GM10266 (cell line): ENCODE measurements around the gene GOLGA6L2.

Source experiments
- DNase-seq: peaks from one replicate; pipeline ENCODE4 v3.0.0; 2012; ENCODE audit errors: extremely low spot score
- TF ChIP-seq, protein P1 (sequence below): IDR thresholded peaks from 2 replicates; pipeline ENCODE4 v1.5.1; 2012; ENCODE audit warnings: mild to moderate bottlenecking, low read depth; ENCODE audit not compliant: control insufficient read depth, insufficient read depth; ENCODE audit errors: missing control alignments

The GOLGA6L2 gene

DNA sequence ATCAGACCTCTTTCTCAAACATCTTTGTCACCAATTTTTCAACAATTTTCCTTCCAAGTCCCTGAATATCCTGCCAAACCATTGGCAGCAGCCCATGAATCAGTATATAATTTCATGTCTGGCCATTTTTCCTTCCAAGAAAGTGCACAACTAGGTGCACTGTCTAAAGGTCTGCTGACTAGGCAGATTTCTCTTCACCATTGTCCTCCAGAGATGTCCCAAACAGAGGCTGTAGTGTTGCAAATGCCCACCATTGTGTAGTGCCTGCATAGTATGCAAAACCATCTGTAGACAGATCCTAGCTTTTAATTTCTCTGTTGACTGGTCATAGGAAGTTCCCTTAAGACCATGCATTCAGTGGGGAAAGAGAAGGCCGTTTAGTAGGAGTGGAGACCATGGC, 25.0 kb upstream of the GOLGA6L2 start:
- TF ChIP-seq, protein P1, sequence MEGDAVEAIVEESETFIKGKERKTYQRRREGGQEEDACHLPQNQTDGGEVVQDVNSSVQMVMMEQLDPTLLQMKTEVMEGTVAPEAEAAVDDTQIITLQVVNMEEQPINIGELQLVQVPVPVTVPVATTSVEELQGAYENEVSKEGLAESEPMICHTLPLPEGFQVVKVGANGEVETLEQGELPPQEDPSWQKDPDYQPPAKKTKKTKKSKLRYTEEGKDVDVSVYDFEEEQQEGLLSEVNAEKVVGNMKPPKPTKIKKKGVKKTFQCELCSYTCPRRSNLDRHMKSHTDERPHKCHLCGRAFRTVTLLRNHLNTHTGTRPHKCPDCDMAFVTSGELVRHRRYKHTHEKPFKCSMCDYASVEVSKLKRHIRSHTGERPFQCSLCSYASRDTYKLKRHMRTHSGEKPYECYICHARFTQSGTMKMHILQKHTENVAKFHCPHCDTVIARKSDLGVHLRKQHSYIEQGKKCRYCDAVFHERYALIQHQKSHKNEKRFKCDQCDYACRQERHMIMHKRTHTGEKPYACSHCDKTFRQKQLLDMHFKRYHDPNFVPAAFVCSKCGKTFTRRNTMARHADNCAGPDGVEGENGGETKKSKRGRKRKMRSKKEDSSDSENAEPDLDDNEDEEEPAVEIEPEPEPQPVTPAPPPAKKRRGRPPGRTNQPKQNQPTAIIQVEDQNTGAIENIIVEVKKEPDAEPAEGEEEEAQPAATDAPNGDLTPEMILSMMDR: no peak
- DNase-seq: no peak

GRCh38 chr15:23467110-23467600, 20.1 kb upstream of the GOLGA6L2 start:
- peak; percentile 16 for DNase-seq
- TF ChIP-seq, protein P1: peak; percentile 22

GRCh38 chr15:23457890-23458289, 10.8 kb upstream of the GOLGA6L2 start:
- no peak for DNase-seq
- TF ChIP-seq, protein P1: no peak

- no peak for DNase-seq
- TF ChIP-seq, protein P1: no peak
Measured at GRCh38 chr15:23446215-23447106, 582 bp downstream of the GOLGA6L2 start.

DNA sequence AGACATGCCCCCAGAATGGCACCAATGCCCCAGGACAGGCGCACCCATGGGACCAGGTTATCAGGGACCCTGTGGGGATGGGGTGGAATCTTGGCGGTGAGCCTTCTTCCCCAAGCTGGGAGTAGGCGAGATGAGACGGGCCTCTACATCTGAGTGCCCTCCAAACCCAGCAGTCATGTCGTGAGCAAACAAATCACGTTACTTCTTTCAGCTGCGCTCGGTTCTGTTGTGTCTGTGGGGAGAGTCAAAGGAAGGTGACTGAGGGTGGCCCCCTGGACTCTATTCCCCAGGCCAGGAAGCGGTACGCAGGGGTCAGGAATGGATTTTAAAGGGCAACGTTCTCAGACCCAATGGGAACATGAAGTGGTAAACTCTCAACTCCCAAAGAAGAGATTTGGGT, 2.8 kb downstream of the GOLGA6L2 start:
- TF ChIP-seq, protein P1: no peak
- DNase-seq: no peak

DNA sequence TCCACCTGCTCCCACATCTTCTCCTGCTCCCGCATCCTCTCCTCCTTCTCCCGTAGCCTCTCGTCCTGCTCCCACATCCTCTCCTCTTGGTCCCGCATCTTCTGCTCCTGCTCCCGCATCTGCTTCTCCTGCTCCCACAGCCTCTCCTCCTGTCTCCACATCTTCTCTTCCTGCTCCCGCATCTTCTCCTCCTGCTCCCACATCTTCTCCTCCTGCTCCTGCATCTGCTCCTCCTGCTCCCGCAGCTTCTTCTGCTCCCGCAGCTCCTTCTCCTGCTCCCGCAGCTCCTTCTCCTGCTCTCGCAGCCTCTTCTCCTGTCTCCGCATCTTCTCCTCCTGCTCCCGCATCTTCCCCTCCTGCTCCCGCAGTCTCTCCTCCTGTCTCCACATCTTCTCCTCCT, 5.8 kb downstream of the GOLGA6L2 start:
- TF ChIP-seq, protein P1: no peak
- no peak for DNase-seq

GRCh38 chr15:23440596-23440995, 6.4 kb downstream of the GOLGA6L2 start:
- TF ChIP-seq, protein P1: no peak
- DNase-seq: no peak
